Left lung (tissue), 10 donors: ENCODE measurements around the gene LRRN4. TPM values are rescaled to one million over a fixed set of nuclear protein-coding genes. Genes with fewer than 3 reads are reported as not detected.

Experiments used
- ATAC-seq: fragments of 200-7000 bp; cut with Tn5 transposase; one replicate; pipeline ENCODE4 v1.9.1; 2020; ENCODE audit warnings: moderate library complexity
- DNase-seq, 4 donors: peaks; one replicate each; pipeline ENCODE4 v3.0.0-alpha.2; 2013 to 2020
- H3K27ac ChIP-seq, 2 donors: fragments of 200-600 bp; sonication (generic) in 1 of 2; one replicate each; pipeline versions ENCODE4 v1.5.0 to v1.8.0; 2020 to 2021
- H3K27me3 ChIP-seq, 2 donors: fragments of 200-600 bp; sonication (generic) in 1 of 2; one replicate each; pipeline versions ENCODE4 v1.5.0 to v1.8.0; 2020 to 2021
- H3K36me3 ChIP-seq, 2 donors: fragments of 200-600 bp; sonication (generic) in 1 of 2; one replicate each; pipeline versions ENCODE4 v1.5.0 to v1.8.0; 2020 to 2021
- H3K4me1 ChIP-seq, 2 donors: fragments of 200-600 bp; one replicate each; pipeline ENCODE4 v1.8.0; 2021
- H3K4me3 ChIP-seq, 2 donors: fragments of 200-600 bp; sonication (generic) in 1 of 2; one replicate each; pipeline versions ENCODE4 v1.5.0 to v1.8.0; 2020 to 2021; ENCODE audit warnings: mild to moderate bottlenecking in 1 of 2
- H3K9me3 ChIP-seq, 2 donors: fragments of 200-600 bp; sonication (generic) in 1 of 2; one replicate each; pipeline versions ENCODE4 v1.5.0 to v1.8.0; 2020 to 2021
- CTCF ChIP-seq, 2 donors: fragments of 200-600 bp; sonication (generic) in 1 of 2; IDR thresholded peaks; one replicate each; pipeline versions ENCODE4 v1.5.0 to v1.8.0; 2021; ENCODE audit warnings: antibody characterized with exemption in 2 of 2
- intact Hi-C, 2 donors: fragments of 100-400 bp; cut with DNase I; formaldehyde crosslinking; loops; one replicate each; pipeline versions ENCODE4 v1.11.2 to v1.14.2; 2022
- polyA plus RNA-seq, 6 donors: library from polyadenylated mRNA; unstranded; fragments of 120-200 nt; gene quantifications; one replicate each; pipeline ENCODE4 v1.2.1, GENCODE V29; 2013; ENCODE audit not compliant: insufficient read length in 6 of 6
- total RNA-seq, 2 donors: library from RNA; stranded (reverse); fragmentation: NEBNext Ultra II Directional; extraction: Animal tissue kit (Norgen Biotek cat#: 25700); gene quantifications; one replicate each; pipeline ENCODE4 v1.2.1, GENCODE V29; 2021
- donor health status: DM: no; HTN: yes; CAD: no.
- donor health status: DM: no; HTN: no; CAD: no.

The LRRN4 gene
- total and polyA plus RNA-seq, 8 donors = 0.31 to 44.3 (median 1.1) TPM

DNA sequence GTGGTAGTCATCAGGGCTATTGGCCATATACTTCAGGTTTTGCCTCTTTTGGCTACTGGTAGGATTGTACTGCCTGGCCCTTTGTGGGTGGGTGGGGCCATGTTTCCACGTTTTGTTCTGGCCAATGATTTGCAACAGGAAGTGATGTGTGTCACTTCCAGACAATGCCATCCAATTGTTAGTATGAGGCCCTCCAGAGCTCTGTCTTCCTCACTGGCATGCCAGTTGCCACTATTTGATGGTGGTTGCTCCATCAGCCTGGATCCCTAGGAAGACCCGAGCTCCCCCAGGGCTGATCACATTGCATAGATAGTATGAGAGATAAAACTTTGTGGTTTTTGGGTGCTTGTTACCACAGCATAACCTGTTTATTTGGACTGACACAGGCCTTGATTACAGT lies 7.7 kb upstream of the LRRN4 start:
- Histone ChIP-seq H3K27ac (no peak overlapping the region), H3K4me1 (no peaks in the 10 kb centered on the region), H3K4me3 (no peak overlapping the region), H3K27me3 (peaks cover 0 to 10% of the 10 kb centered on the region in 2 donors), H3K9me3 (no peaks in the 10 kb centered on the region), H3K36me3 (no peaks in the 10 kb centered on the region)
- TF ChIP-seq CTCF (IDR thresholded peaks at IDR 0.05) = no peak
- no peak for ATAC-seq
- intact Hi-C loops = no loop called here
- DNase-seq = no peak

- Histone ChIP-seq H3K4me3 (no peak overlapping the region), H3K27me3 (peaks cover 0 to 16% of the 10 kb centered on the region in 2 donors), H3K9me3 (no peaks in the 10 kb centered on the region), H3K36me3 (no peaks in the 10 kb centered on the region), H3K4me1 (no peaks in the 10 kb centered on the region), H3K27ac (no peak overlapping the region)
- DNase-seq (no peak), ATAC-seq (no peak)
- TF ChIP-seq CTCF (IDR thresholded peaks at IDR 0.05) = no peak
- intact Hi-C loops = no loop called here
Observed at GRCh38 chr20:6060213-6060612, 6.4 kb upstream of the LRRN4 start.

GRCh38 chr20:6058684-6059295 lies 4.9 kb upstream of the LRRN4 start:
- DNase-seq (peak in 1 of 4 donors; percentile 54), ATAC-seq (peak; percentile 61)
- no peak for TF ChIP-seq CTCF (IDR thresholded peaks at IDR 0.05)
- H3K36me3 ChIP-seq = no peaks in the 10 kb centered on the region
- peaks cover 0 to 22% of the 10 kb centered on the region in 2 donors for H3K27me3 ChIP-seq
- H3K9me3 ChIP-seq = no peaks in the 10 kb centered on the region
- intact Hi-C loops = no loop called here
- peak overlapping the region; percentile 53 to 71 for H3K27ac ChIP-seq
- no peaks in the 10 kb centered on the region for H3K4me1 ChIP-seq
- H3K4me3 ChIP-seq = no peak overlapping the region

DNA sequence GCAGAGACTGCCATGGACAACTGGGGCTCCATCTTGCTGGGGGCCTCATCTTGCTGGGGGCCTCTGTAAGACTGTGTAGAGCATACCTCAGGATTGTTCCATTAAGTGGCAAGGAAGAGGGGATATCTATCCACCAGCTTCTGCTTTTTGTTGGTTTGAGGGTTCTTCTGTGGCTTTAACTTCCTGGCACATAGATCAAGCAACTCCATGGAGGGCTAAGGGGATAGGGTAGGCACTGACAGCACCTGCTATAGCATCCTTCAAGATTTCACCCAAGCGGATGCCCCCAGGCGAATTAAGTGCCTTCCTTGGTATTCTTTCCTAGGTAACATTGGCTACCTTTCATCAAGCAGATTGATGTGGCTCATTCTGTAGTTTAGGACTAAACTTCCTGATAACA lies 3.8 kb upstream of the LRRN4 start:
- TF ChIP-seq CTCF (IDR thresholded peaks at IDR 0.05) = no peak
- peak overlapping the region; percentile 53 to 71 for H3K27ac ChIP-seq

DNA sequence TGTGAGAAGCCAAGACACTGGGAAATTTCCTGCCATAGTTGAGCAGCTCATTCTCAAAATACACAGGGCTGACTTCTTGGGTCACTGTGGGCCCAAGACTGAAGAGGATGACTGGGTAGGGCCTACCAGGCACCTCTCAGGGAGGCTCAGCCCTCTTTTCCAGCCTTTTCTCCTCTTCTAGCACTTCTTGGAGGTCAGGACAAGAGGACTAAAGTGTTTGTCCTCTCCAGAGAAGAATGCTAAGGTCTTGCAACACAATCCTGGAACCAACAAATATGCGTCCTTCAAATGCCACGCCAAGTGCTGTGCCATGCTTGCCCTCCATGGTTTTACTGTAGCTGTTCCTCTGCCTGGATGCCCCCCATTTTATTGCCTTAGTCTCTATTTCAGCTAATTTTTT lies 3.3 kb upstream of the LRRN4 start:
- Histone ChIP-seq H3K4me3 (no peak overlapping the region), H3K27ac (peak overlapping the region in 1 of 2 donors; percentile 71), H3K36me3 (no peaks in the 10 kb centered on the region), H3K27me3 (peaks cover 0 to 38% of the 10 kb centered on the region in 2 donors), H3K4me1 (peaks cover 3 to 5% of the 10 kb centered on the region in 2 donors), H3K9me3 (no peaks in the 10 kb centered on the region)
- TF ChIP-seq CTCF (IDR thresholded peaks at IDR 0.05) = no peak
- DNase-seq (peak in 1 of 4 donors; percentile 62), ATAC-seq (peak; percentile 63)
- intact Hi-C loops = no loop called here

More for the DNA sequence above, 3.8 kb upstream of the LRRN4 start:
- Histone ChIP-seq H3K27me3 (peaks cover 0 to 33% of the 10 kb centered on the region in 2 donors), H3K9me3 (no peaks in the 10 kb centered on the region), H3K36me3 (no peaks in the 10 kb centered on the region), H3K4me1 (no peaks in the 10 kb centered on the region), H3K4me3 (no peak overlapping the region)
- no peak for ATAC-seq
- no peak for DNase-seq
- intact Hi-C loops = no loop called here
